Hepatocyte (in vitro differentiated cells): ENCODE results near the gene GRID1. TPM values are rescaled to one million over a fixed set of nuclear protein-coding genes. Genes with fewer than 3 reads are reported as not detected.

Source experiments
- DNase-seq: peaks from one replicate; pipeline ENCODE4 v3.0.0-alpha.2; 2016; ENCODE audit warnings: low spot score
- H2AFZ ChIP-seq: fragments of 200-600 bp; sonication (generic); 2 replicates; pipeline ENCODE4 v1.6.0; 2016; ENCODE audit warnings: antibody characterized with exemption, mild to moderate bottlenecking
- H3K27ac ChIP-seq: fragments of 200-600 bp; sonication (generic); 2 replicates; pipeline ENCODE4 v1.5.1; 2016; ENCODE audit warnings: mild to moderate bottlenecking
- H3K27me3 ChIP-seq: fragments of 200-600 bp; sonication (generic); 2 replicates; pipeline ENCODE4 v1.6.1; 2016
- H3K36me3 ChIP-seq: fragments of 200-600 bp; sonication (generic); replicated peaks from 2 replicates; pipeline ENCODE4 v1.5.1; 2016; ENCODE audit warnings: low read depth; ENCODE audit not compliant: insufficient read depth
- H3K4me1 ChIP-seq: fragments of 200-600 bp; sonication (generic); 2 replicates; pipeline ENCODE4 v1.5.1; 2016; ENCODE audit warnings: mild to moderate bottlenecking, moderate library complexity; ENCODE audit not compliant: insufficient read depth
- H3K4me2 ChIP-seq: fragments of 200-600 bp; sonication (generic); 2 replicates; pipeline ENCODE4 v1.6.0; 2016
- H3K4me3 ChIP-seq: fragments of 200-600 bp; sonication (generic); 2 replicates; pipeline ENCODE4 v1.5.1; 2016; ENCODE audit warnings: mild to moderate bottlenecking
- H3K79me2 ChIP-seq: fragments of 200-600 bp; sonication (generic); 2 replicates; pipeline ENCODE4 v1.6.0; 2017; ENCODE audit warnings: mild to moderate bottlenecking
- H3K9me2 ChIP-seq: fragments of 200-600 bp; sonication (generic); replicated peaks from 2 replicates; pipeline ENCODE4 v1.6.0; 2017; ENCODE audit warnings: mild to moderate bottlenecking; ENCODE audit not compliant: insufficient read depth
- H3K9me3 ChIP-seq: fragments of 200-600 bp; sonication (generic); 2 replicates; pipeline ENCODE4 v1.5.1; 2016; ENCODE audit warnings: low read depth, mild to moderate bottlenecking
- H4K20me1 ChIP-seq: fragments of 200-600 bp; sonication (generic); 2 replicates; pipeline ENCODE4 v1.6.0; 2016; ENCODE audit warnings: mild to moderate bottlenecking; ENCODE audit not compliant: insufficient read depth, poor library complexity, severe bottlenecking
- EZH2 ChIP-seq: fragments of 200-600 bp; sonication (generic); IDR thresholded peaks from 2 replicates; pipeline ENCODE4 v1.6.1; 2016; ENCODE audit warnings: antibody characterized with exemption, mild to moderate bottlenecking, borderline replicate concordance
- EZH2phosphoT487 ChIP-seq: fragments of 200-600 bp; sonication (generic); IDR thresholded peaks from one replicate; pipeline ENCODE4 v1.6.1; 2018; ENCODE audit warnings: antibody characterized with exemption, mild to moderate bottlenecking, low read depth, moderate library complexity; ENCODE audit not compliant: unreplicated experiment, severe bottlenecking
- WGBS: methylation state at CpG from one replicate; pipeline ENCODE4 v1.1.6; 2016; ENCODE audit warnings: low lambda C conversion rate; ENCODE audit errors: missing lambda C conversion rate; 5-methylcytosine and 5-hydroxymethylcytosine counted together
- polyA plus RNA-seq: library from polyadenylated mRNA; unstranded; fragments of >200 nt; fragmentation: Nextera tagmentation; extraction: Ambion mirVana; gene quantifications from 2 replicates; pipeline ENCODE4 v1.2.1, GENCODE V29; 2016
- total RNA-seq: library from RNA; depleted of rRNA; stranded (reverse); fragments of >200 nt; gene quantifications from 2 replicates; pipeline ENCODE4 v1.2.3, GENCODE V29; 2014
- TF ChIP-seq, protein P1 (sequence below): fragments of 200-600 bp; sonication (generic); IDR thresholded peaks from 2 replicates; pipeline ENCODE4 v1.5.1; 2016; ENCODE audit warnings: antibody characterized with exemption, mild to moderate bottlenecking; ENCODE audit not compliant: poor library complexity

Gene GRID1
- total and polyA plus RNA-seq, 2 experiments from 2014 or later: 0.07 to 0.37 TPM

DNA sequence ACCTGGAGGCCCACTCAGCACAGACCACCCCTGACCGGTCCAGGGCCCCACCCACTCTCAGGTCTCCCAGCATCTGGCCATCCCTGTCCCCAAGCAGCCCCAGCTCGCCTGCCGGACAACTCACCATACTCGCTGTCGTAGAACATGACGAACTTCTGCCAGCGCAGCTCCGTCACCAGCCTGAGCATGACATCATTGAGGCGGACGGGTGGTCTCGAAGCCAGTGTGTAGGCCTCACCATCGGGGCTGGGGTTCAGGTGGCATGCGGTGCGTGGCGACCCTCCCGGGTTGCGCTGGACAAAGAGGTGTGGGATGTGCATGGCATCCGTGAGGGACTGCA lies 160.4 kb downstream of the GRID1 start:
- WGBS: 95% methylated on average over 18 of the region's 18 CpGs

DNA sequence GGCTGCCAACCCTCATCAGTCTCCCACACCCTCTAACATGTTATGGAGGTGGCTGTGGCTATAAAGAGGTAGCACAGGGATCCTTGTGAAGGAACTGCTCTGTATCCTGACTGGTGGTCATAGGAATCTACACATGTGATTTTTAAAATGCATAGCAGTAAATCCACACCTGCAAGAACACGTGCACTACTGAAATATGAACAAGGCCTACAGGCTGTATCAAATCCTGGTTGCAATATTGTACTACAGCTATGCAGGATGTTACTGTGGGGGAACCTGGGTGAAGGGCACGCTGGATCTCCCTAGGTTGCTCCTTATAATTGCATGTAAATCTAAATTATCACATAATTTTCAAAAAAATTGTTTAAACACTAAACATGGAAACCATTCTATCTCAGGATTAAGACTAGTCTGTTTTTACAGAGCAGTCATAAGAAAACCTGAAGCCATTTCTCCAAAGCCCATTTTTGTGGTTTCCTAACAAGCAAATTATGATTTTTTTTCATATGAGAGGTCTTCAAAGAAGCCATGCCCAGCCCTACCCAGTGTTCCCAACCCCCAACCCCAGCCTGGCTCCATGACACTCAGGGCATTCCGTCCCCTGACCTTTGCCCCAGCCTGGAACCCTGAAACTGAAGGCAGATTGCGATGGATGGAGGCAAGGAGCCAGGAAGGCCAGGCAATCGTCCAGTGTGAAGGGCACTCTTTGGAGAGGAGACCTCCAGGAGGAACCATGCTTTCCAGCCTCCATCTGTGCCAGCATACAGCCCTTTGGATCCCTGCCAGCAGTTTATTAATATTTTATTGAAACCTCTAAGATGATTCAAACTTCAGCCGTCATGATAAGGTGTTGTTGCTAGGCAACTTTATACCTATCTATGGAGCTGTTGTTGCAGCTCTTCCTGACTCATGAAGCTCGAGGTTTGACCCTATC lies 161.0 kb downstream of the GRID1 start:
- Histone ChIP-seq H3K79me2 (no peaks in the 10 kb centered on the region), H3K9me2 (no peaks in the 10 kb centered on the region), H3K9me3 (no peaks in the 10 kb centered on the region), H3K27me3 (no peaks in the 10 kb centered on the region), H3K27ac (no peak overlapping the region), H2AFZ (no peak overlapping the region), H3K36me3 (no peaks in the 10 kb centered on the region), H3K4me2 (no peak overlapping the region), H4K20me1 (no peaks in the 10 kb centered on the region), H3K4me3 (no peak overlapping the region), H3K4me1 (no peaks in the 10 kb centered on the region)
- DNase-seq: no peak
- TF ChIP-seq EZH2: no peak
- no peak for TF ChIP-seq EZH2phosphoT487
- TF ChIP-seq, protein P1, sequence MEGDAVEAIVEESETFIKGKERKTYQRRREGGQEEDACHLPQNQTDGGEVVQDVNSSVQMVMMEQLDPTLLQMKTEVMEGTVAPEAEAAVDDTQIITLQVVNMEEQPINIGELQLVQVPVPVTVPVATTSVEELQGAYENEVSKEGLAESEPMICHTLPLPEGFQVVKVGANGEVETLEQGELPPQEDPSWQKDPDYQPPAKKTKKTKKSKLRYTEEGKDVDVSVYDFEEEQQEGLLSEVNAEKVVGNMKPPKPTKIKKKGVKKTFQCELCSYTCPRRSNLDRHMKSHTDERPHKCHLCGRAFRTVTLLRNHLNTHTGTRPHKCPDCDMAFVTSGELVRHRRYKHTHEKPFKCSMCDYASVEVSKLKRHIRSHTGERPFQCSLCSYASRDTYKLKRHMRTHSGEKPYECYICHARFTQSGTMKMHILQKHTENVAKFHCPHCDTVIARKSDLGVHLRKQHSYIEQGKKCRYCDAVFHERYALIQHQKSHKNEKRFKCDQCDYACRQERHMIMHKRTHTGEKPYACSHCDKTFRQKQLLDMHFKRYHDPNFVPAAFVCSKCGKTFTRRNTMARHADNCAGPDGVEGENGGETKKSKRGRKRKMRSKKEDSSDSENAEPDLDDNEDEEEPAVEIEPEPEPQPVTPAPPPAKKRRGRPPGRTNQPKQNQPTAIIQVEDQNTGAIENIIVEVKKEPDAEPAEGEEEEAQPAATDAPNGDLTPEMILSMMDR: no peak
- WGBS: 78% methylated on average over 7 of the region's 7 CpGs

More for the DNA sequence above, 160.4 kb downstream of the GRID1 start:
- H3K36me3 ChIP-seq: no peaks in the 10 kb centered on the region
- TF ChIP-seq EZH2phosphoT487 (no peak), EZH2 (no peak)
- TF ChIP-seq, protein P1: no peak
- H2AFZ ChIP-seq: no peak overlapping the region
- no peaks in the 10 kb centered on the region for H3K27me3 ChIP-seq
- no peak for DNase-seq
- no peak overlapping the region for H3K27ac ChIP-seq
- no peak overlapping the region for H3K4me2 ChIP-seq
- no peak overlapping the region for H3K4me3 ChIP-seq
- H3K9me3 ChIP-seq: no peaks in the 10 kb centered on the region
- no peaks in the 10 kb centered on the region for H3K79me2 ChIP-seq
- H3K4me1 ChIP-seq: no peaks in the 10 kb centered on the region
- H3K9me2 ChIP-seq: no peaks in the 10 kb centered on the region
- no peaks in the 10 kb centered on the region for H4K20me1 ChIP-seq

DNA sequence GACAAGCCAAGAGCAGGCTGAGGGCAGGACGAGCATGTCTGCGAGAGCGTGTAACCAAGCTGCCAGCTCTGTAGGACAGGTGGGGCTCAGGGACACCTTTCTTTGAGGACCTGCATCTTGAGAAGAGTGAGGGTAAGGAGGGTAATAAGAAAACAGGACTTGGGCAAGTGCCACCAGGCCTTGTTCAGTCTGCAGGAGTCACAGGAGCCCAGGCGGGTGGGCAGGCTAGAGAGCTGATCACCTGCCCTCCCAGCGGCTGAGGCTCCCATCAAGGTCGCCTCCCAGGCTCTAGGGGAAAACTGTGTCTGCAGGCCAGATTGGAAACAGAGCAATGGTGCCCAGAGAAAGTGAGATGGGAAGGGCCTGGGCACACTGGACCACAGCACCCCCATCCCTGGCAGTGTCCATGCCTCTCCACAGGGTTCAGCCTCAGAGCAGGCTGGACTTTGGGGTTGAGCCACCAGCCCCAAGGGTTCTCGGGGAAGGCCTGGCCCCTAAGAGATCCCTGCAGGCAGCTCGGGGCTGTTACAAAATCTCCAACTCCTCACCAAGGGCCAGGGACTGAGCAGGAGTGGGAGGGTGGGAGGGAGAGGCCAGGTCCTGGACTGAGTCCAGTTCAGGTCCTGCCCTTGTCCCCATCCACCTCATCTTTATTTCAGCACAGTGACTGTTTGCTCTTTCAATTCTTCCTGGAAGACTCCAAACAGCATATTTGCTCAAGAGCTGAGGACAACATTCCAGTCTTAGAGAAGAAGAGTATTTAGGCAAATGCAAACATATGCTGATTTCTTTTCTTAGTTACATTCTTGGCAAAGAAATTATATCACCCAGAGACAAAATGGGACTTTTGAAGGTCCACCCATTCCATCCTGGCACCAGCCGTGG lies 161.9 kb downstream of the GRID1 start:
- no peaks in the 10 kb centered on the region for H3K4me1 ChIP-seq
- no peak overlapping the region for H3K4me3 ChIP-seq
- no peaks in the 10 kb centered on the region for H3K36me3 ChIP-seq
- H3K27ac ChIP-seq: no peak overlapping the region
- 82% methylated on average over 9 of the region's 9 CpGs for WGBS
- TF ChIP-seq, protein P1: no peak
- TF ChIP-seq EZH2phosphoT487: no peak
- TF ChIP-seq EZH2: no peak
- no peaks in the 10 kb centered on the region for H4K20me1 ChIP-seq
- no peak overlapping the region for H2AFZ ChIP-seq
- H3K4me2 ChIP-seq: no peak overlapping the region
- H3K9me2 ChIP-seq: no peaks in the 10 kb centered on the region
- no peaks in the 10 kb centered on the region for H3K27me3 ChIP-seq
- DNase-seq: no peak
- no peaks in the 10 kb centered on the region for H3K9me3 ChIP-seq
- H3K79me2 ChIP-seq: no peaks in the 10 kb centered on the region
